ENCODE measurements around the gene TSC22D2. TPM values are rescaled to one million over a fixed set of nuclear protein-coding genes. Genes with fewer than 3 reads are reported as not detected.

Gene TSC22D2
- total and polyA plus RNA-seq, 8 donors: 7.1 to 32.2 (median 17.9) TPM

DNA sequence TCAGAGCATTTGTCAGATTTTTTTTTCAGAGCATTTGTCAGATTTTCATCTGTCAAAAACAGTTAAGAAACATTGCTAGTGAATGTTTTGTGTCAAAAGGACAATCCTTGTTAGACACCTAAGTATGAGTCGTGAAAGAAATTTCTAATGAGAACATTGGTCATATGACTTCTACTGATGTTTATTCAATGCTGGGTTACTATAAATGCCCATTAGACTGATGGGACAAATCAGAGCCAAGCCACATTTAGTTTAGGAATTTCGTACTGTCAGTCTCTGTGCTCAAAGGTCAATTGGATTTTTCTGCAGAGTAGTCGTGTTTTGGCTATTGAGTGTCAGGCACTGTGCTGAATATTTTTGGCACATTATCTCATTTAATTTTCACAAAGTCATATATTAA, 31.6 kb downstream of the TSC22D2 start:
- H3K27ac ChIP-seq: no peak overlapping the region
- WGBS, 5 donors: 65 to 88% (median 73%) methylated on average over 3 of the region's 3 CpGs
- peaks cover 0 to 46% (median 27%) of the 10 kb centered on the region in 4 donors for H3K4me1 ChIP-seq
- TF ChIP-seq EP300 (IDR thresholded peaks at IDR 0.05): no peak
- TF ChIP-seq, protein P1, sequence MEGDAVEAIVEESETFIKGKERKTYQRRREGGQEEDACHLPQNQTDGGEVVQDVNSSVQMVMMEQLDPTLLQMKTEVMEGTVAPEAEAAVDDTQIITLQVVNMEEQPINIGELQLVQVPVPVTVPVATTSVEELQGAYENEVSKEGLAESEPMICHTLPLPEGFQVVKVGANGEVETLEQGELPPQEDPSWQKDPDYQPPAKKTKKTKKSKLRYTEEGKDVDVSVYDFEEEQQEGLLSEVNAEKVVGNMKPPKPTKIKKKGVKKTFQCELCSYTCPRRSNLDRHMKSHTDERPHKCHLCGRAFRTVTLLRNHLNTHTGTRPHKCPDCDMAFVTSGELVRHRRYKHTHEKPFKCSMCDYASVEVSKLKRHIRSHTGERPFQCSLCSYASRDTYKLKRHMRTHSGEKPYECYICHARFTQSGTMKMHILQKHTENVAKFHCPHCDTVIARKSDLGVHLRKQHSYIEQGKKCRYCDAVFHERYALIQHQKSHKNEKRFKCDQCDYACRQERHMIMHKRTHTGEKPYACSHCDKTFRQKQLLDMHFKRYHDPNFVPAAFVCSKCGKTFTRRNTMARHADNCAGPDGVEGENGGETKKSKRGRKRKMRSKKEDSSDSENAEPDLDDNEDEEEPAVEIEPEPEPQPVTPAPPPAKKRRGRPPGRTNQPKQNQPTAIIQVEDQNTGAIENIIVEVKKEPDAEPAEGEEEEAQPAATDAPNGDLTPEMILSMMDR (IDR thresholded peaks at IDR 0.05): no peak
- H3K36me3 ChIP-seq: peaks cover 0 to 7% (median 2%) of the 10 kb centered on the region in 4 donors
- no peaks in the 10 kb centered on the region for H3K9me3 ChIP-seq
- intact Hi-C loops (cut with DNase I; ENCODE audit: low total_unique reads): no loop called here
- no peak overlapping the region for H3K4me3 ChIP-seq
- no peak for DNase-seq
- H3K27me3 ChIP-seq: no peaks in the 10 kb centered on the region

- WGBS, 5 donors: 64 to 81% (median 76%) methylated on average over 2 of the region's 2 CpGs
- H3K9me3 ChIP-seq: no peaks in the 10 kb centered on the region
- no peak for DNase-seq
- H3K4me1 ChIP-seq: peaks cover 4 to 60% (median 19%) of the 10 kb centered on the region in 4 donors
- H3K4me3 ChIP-seq: no peak overlapping the region
- TF ChIP-seq POLR2A (IDR thresholded peaks at IDR 0.05) (no peak), POLR2AphosphoS5 (IDR thresholded peaks at IDR 0.05) (no peak), EP300 (IDR thresholded peaks at IDR 0.05) (no peak)
- TF ChIP-seq, protein P1 (IDR thresholded peaks at IDR 0.05): no peak
- H3K36me3 ChIP-seq: peaks cover 0 to 7% (median 2%) of the 10 kb centered on the region in 4 donors
- H3K27me3 ChIP-seq: no peaks in the 10 kb centered on the region
- intact Hi-C loops (cut with DNase I; ENCODE audit: low total_unique reads): no loop called here
- no peak overlapping the region for H3K27ac ChIP-seq
Measured at GRCh38 chr3:150443331-150443741, 35.2 kb downstream of the TSC22D2 start.

DNA sequence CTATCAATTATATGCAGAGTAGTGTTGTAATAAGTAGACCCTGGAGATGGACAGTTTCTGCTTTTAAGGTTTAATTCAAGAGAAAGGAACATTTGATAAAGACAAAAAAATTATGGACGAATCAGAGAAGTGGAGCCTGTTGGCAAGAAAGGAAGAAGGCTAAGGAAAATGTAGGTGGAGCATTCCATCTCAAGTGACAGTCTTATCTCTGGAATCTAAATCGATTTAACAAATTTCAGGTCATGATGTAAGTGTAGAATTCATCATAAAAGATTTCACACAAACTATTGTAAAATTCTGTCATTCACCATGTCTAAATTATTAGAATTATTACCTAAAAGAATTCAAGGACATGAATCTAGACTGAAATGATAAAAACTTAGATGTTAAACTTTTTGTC, 36.3 kb downstream of the TSC22D2 start:
- 75 to 91% (median 80%) methylated on average over 2 of the region's 2 CpGs for WGBS, 5 donors

DNA sequence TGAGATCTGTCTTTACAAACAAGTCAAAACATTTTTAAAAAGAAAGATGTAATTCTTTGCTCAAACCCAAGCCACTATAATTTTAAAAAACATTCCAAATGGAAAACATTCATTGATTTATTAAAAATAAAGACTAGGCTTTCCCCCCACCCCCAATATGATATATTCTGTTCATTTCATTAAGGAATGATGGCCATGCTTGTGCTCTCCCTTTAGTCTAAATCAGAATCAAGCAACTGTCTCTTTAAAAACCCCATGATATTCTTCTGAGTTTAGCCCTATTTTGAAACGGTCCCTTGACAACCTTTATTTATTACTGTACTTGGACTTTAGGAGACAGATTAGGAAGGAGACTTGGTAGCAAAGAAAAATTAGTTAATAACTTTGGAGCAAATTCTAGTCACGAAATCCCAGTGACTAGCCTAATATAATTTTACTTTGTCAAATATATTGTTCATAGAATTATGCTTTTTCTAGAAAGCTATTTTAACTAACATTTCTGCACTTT, 38.4 kb downstream of the TSC22D2 start:
- H3K4me3 ChIP-seq: no peak overlapping the region
- peaks cover 0 to 4% (median under 1%) of the 10 kb centered on the region in 4 donors for H3K36me3 ChIP-seq
- intact Hi-C loops (cut with DNase I; ENCODE audit: low total_unique reads): no loop called here
- no peak overlapping the region for H3K27ac ChIP-seq
- no peak for DNase-seq
- 59 to 88% (median 62%) methylated on average over 2 of the region's 2 CpGs for WGBS, 5 donors
- peaks cover 7 to 72% (median 45%) of the 10 kb centered on the region in 4 donors for H3K4me1 ChIP-seq
- no peaks in the 10 kb centered on the region for H3K9me3 ChIP-seq
- no peaks in the 10 kb centered on the region for H3K27me3 ChIP-seq
- TF ChIP-seq, protein P1 (IDR thresholded peaks at IDR 0.05): no peak
- TF ChIP-seq POLR2A (IDR thresholded peaks at IDR 0.05): no peak
- TF ChIP-seq EP300 (IDR thresholded peaks at IDR 0.05): no peak

More for the DNA sequence above, 36.3 kb downstream of the TSC22D2 start:
- Histone ChIP-seq H3K27ac (no peak overlapping the region), H3K36me3 (peaks cover 0 to 7% (median 2%) of the 10 kb centered on the region in 4 donors), H3K4me3 (no peak overlapping the region), H3K9me3 (no peaks in the 10 kb centered on the region), H3K27me3 (no peaks in the 10 kb centered on the region), H3K4me1 (peaks cover 4 to 62% (median 27%) of the 10 kb centered on the region in 4 donors)
- intact Hi-C loops (cut with DNase I; ENCODE audit: low total_unique reads): no loop called here
- no peak for TF ChIP-seq EP300 (IDR thresholded peaks at IDR 0.05)
- TF ChIP-seq POLR2AphosphoS5 (IDR thresholded peaks at IDR 0.05): no peak
- TF ChIP-seq, protein P1 (IDR thresholded peaks at IDR 0.05): no peak
- TF ChIP-seq POLR2A (IDR thresholded peaks at IDR 0.05): no peak
- DNase-seq: no peak

Data from stomach (tissue), 9 donors.